Heart right ventricle (tissue), 16 donors: Measurements from ENCODE around the gene IFTAP. TPM values are rescaled to one million over a fixed set of nuclear protein-coding genes. Genes with fewer than 3 reads are reported as not detected.

ENCODE experiments used
- ATAC-seq, 8 donors: fragments of 200-7000 bp; cut with Tn5 transposase; one replicate each; pipeline ENCODE4 v1.9.1; 2020; ENCODE audit warnings: mild to moderate bottlenecking in 8 of 8, moderate library complexity in 8 of 8, moderate number of reproducible peaks in 1 of 8
- DNase-seq, 2 donors: peaks; one replicate each; pipeline ENCODE4 v3.0.0-alpha.2; 2020
- H3K27ac ChIP-seq, 10 donors: fragments of 200-600 bp; sonication (generic) in 2 of 10; one replicate each; pipeline versions ENCODE4 v1.5.0 to v1.8.0; 2020 to 2022; ENCODE audit warnings: mild to moderate bottlenecking in 3 of 10
- H3K27me3 ChIP-seq, 7 donors: fragments of 200-600 bp; one replicate each; pipeline ENCODE4 v1.8.0; 2021 to 2022; ENCODE audit warnings: mild to moderate bottlenecking in 2 of 7
- H3K36me3 ChIP-seq, 9 donors: fragments of 200-600 bp; sonication (generic) in 1 of 9; one replicate each; pipeline versions ENCODE4 v1.5.0 to v1.8.0; 2020 to 2022; ENCODE audit warnings: mild to moderate bottlenecking in 2 of 9
- H3K4me1 ChIP-seq, 9 donors: fragments of 200-600 bp; sonication (generic) in 1 of 9; one replicate each; pipeline versions ENCODE4 v1.5.0 to v1.8.0; 2020 to 2022; ENCODE audit warnings: mild to moderate bottlenecking in 4 of 9
- H3K4me3 ChIP-seq, 10 donors: fragments of 200-600 bp; sonication (generic) in 2 of 10; one replicate each; pipeline versions ENCODE4 v1.5.0 to v1.8.0; 2020 to 2022; ENCODE audit warnings: mild to moderate bottlenecking in 7 of 10, moderate library complexity in 2 of 10
- H3K9me3 ChIP-seq, 11 donors: fragments of 200-600 bp in 10 of 11; sonication (generic) in 2 of 11; one replicate each; pipeline versions ENCODE4 v1.5.0 to v1.8.0; 2013 to 2022; ENCODE audit warnings: mild to moderate bottlenecking in 2 of 11, control low read depth in 1 of 11, moderate library complexity in 1 of 11
- WGBS, 2 donors: extraction: QIAGEN DNeasy Blood & Tissue Kit; methylation state at CpG; one replicate each; pipeline ENCODE4 v1.1.7; 2013; ENCODE audit warnings: inconsistent platforms in 1 of 2; 5-methylcytosine and 5-hydroxymethylcytosine counted together
- intact Hi-C, 10 donors: fragments of 100-400 bp; cut with DNase I; formaldehyde crosslinking; loops; one replicate each; pipeline versions ENCODE4 v1.11.1 to v1.14.2; 2022
- polyA plus RNA-seq, 2 donors: library from polyadenylated mRNA; stranded (reverse); fragments of 200-250 nt; gene quantifications; one replicate each; pipeline ENCODE4 v1.2.3, GENCODE V29; 2013
- total RNA-seq, 10 donors: library from RNA; stranded (reverse); fragmentation: NEBNext Ultra II Directional in 3 of 10; extraction: Animal tissue kit (Norgen Biotek cat#: 25700) in 3 of 10; gene quantifications; one replicate each; pipeline versions ENCODE4 v1.2.1 to v1.2.4, GENCODE V29; 2021 to 2023
- TF ChIP-seq, protein P1 (sequence below), 9 donors: fragments of 200-600 bp; sonication (generic) in 2 of 9; IDR thresholded peaks; one replicate each; pipeline versions ENCODE4 v1.5.0 to v1.8.0; 2021 to 2022; ENCODE audit warnings: antibody characterized with exemption in 9 of 9, mild to moderate bottlenecking in 5 of 9, moderate library complexity in 1 of 9
- donor health status: Arrhythmogenic right ventricular cardiomyopathy.
- donor health status: ischemic (EF 13 %, LVEDD 7.1; RV severe dilation, severe dysfunction).
- donor health status: healthy with polysubstance abuse.
- donor health status: DM: no; HTN: yes; CAD: no.
- donor health status: DM: no; HTN: no; CAD: no.
- donor health status: ischemic (EF 25% LVEDD 6.9; RV normal size, moderate dysfunction).
- donor health status: ischemic (EF 25% LVEDD 5.7; RV mildly dilated, moderate dysfunction).
- donor health status: healthy.
- donor health status: DM: yes; HTN: yes; CAD: no.
- donor health status: Ischemic cardiomyopathy.
- donor health status: ischemic (EF 35%, LVEDD 5.7; RV mildly dilated, moderate dysfunction).
- donor health status: nonischemic (EF 11% LVEDD 7.7; RV severe dilation, severe dysfunction).
- donor health status: DM: yes; HTN: yes; CAD: no.
- donor health status: PGD.
- donor health status: ischemic (EF 29% LVEDD 5.4; RV normal size, mild dysfunction).
- donor health status: nonischemic (EF 23%, LVEDD 6.1; RV moderate dilation, normal function).

IFTAP gene
- total and polyA plus RNA-seq, 12 donors: 33.8 to 54.6 (median 43.1) TPM

DNA sequence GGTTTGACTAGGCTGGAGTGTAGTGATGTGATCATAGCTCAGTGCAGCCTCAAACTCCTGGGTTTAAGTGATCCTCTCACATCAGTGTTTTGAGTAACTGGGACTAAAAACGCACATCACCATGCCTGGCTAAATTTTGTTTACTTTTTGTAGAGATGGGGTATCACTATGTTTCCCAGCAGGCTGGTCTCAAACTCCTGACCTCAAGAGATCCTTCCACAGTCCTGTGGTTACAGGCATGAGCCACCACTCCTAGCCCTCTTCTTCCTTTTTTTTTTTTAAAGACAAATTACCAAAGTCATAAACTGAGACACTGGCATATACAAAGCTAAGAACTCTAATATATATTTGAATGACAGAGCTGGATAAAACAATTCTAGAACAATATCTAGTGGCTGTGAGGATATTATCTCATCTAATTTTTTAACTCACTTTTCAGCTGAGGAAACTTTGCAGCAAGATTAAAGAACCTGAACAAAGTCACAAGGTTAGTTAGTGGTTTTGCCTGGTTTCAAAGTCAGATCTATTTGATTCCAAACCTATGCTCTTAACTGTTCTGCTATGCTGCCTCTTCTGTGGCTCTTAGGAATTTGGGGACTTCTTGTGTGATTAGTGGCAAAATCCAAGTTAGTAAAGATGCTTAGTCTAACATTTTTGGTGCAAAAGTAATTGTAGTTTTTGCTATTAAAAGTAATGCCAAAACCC, 99.0 kb downstream of the IFTAP start:
- WGBS, 2 donors: 44 to 52% methylated on average over 1 of the region's 1 CpG
- no peak overlapping the region for H3K27ac ChIP-seq
- DNase-seq (no peak), ATAC-seq (no peak)
- no peaks in the 10 kb centered on the region for H3K9me3 ChIP-seq
- TF ChIP-seq, protein P1, sequence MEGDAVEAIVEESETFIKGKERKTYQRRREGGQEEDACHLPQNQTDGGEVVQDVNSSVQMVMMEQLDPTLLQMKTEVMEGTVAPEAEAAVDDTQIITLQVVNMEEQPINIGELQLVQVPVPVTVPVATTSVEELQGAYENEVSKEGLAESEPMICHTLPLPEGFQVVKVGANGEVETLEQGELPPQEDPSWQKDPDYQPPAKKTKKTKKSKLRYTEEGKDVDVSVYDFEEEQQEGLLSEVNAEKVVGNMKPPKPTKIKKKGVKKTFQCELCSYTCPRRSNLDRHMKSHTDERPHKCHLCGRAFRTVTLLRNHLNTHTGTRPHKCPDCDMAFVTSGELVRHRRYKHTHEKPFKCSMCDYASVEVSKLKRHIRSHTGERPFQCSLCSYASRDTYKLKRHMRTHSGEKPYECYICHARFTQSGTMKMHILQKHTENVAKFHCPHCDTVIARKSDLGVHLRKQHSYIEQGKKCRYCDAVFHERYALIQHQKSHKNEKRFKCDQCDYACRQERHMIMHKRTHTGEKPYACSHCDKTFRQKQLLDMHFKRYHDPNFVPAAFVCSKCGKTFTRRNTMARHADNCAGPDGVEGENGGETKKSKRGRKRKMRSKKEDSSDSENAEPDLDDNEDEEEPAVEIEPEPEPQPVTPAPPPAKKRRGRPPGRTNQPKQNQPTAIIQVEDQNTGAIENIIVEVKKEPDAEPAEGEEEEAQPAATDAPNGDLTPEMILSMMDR (IDR thresholded peaks at IDR 0.05): no peak
- H3K36me3 ChIP-seq: no peaks in the 10 kb centered on the region
- H3K4me1 ChIP-seq: no peaks in the 10 kb centered on the region
- intact Hi-C loops: no loop called here
- H3K4me3 ChIP-seq: no peak overlapping the region
- H3K27me3 ChIP-seq: peaks cover 0 to 15% (median 0%) of the 10 kb centered on the region in 7 donors

DNA sequence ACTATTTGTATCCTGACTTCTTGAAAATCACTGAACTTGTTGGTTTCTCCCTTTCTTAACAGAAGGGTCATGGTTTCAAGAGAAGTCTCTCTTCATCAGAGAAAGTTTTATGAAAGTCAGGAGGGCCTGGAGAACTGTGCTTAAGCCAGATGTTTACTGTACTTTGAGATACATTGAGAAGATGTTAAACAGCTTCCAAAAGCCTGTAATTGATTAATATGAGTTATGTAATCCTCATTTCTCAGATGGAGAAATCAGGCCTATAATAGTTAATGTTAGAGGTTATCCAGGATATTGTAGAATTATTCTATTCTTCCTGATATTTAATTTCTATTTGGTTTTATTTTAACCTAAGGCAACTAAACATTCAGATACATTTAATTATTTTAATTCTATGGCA, 100.8 kb downstream of the IFTAP start:
- Histone ChIP-seq H3K4me3 (no peak overlapping the region), H3K27ac (no peak overlapping the region), H3K4me1 (no peaks in the 10 kb centered on the region), H3K27me3 (peaks cover 0 to 4% (median 0%) of the 10 kb centered on the region in 7 donors), H3K36me3 (no peaks in the 10 kb centered on the region), H3K9me3 (no peaks in the 10 kb centered on the region)
- DNase-seq (no peak), ATAC-seq (no peak)
- intact Hi-C loops: no loop called here
- TF ChIP-seq, protein P1 (IDR thresholded peaks at IDR 0.05): no peak

DNA sequence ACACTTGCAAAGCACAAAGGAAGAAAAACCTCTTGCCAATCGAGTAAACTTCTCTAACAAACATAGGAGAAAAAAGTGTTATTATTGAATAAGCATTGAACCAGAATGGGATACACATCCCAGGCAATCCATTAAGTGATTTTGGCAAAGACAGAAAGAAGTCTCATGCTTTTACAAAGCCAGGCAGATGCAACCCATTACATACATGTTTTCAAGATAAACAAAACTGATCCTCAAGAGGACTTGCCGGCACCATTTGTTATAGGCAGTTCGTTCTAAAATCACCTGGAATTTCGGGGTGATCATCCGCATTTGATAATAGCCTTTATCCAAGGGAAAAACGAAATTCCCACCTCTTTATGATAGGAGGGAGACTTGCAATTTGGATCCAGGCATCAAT, 101.3 kb downstream of the IFTAP start:
- intact Hi-C loops: no loop called here
- whole genome bisulfite sequencing, 2 donors: 70% methylated on average over 6 of the region's 6 CpGs
- no peak for ATAC-seq
- Histone ChIP-seq H3K36me3 (no peaks in the 10 kb centered on the region), H3K4me3 (no peak overlapping the region), H3K9me3 (no peaks in the 10 kb centered on the region), H3K4me1 (no peaks in the 10 kb centered on the region), H3K27me3 (peaks cover 0 to 7% (median 0%) of the 10 kb centered on the region in 7 donors), H3K27ac (no peak overlapping the region)
- DNase-seq: no peak
- TF ChIP-seq, protein P1 (IDR thresholded peaks at IDR 0.05): no peak

DNA sequence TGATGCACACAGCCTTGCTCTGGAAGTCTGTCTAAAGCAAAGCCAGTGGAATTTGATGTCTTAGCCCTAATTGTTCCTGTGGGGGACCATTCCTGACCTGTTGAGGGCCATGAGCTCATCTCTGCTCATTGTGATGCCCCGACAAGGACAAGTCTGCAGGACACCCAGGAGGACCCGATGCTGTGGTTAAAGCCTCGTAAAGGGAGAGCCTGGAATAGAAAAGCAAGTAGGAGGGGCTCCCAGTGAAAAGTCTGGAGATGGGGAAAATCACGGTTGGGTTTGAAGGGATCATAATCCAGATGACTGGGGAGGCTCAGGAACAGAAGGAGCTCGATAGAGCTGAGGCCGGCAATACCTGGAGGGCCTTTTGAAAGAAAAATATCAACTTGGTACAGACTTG, 102.2 kb downstream of the IFTAP start:
- intact Hi-C loops: no loop called here
- Histone ChIP-seq H3K4me3 (no peak overlapping the region), H3K27ac (no peak overlapping the region), H3K36me3 (no peaks in the 10 kb centered on the region), H3K9me3 (no peaks in the 10 kb centered on the region), H3K4me1 (no peaks in the 10 kb centered on the region), H3K27me3 (peaks cover 0 to 7% (median 0%) of the 10 kb centered on the region in 7 donors)
- WGBS, 2 donors: 79 to 80% methylated on average over 6 of the region's 6 CpGs
- ATAC-seq (no peak), DNase-seq (no peak)
- TF ChIP-seq, protein P1 (IDR thresholded peaks at IDR 0.05): no peak
